ENCODE data around the gene NANS.
"Not testable (repeated sequence)": the region's sequence is repeated elsewhere in the genome, so short reads cannot be mapped to it uniquely, and the experiment has no call there.

The NANS gene

GRCh38 chr9:98117984-98118639, 61.6 kb downstream of the NANS start:
- Mint-ChIP-seq H3K36me3 (ENCODE audit: low read depth) (peaks cover 14% of the 10 kb centered on the region), H3K9me3 (no peaks in the 10 kb centered on the region), H3K4me1 (peaks cover 40% of the 10 kb centered on the region), H3K27me3 (no peaks in the 10 kb centered on the region), H3K4me3 (peak overlapping the region; percentile 89), H3K27ac (peak overlapping the region; percentile 96)
- ATAC-seq (peak; percentile 77), DNase-seq (peak; percentile 36)

GRCh38 chr9:98118640-98119601, 62.4 kb downstream of the NANS start, which contains the start of gene TRIM14:
Gene TRIM14, minus strand, starts transcription at chr9:98119222. Its CDS starts 34 bp downstream, at chr9:98119188.
- H3K27ac Mint-ChIP-seq, result peak within 1 kb of the TSS; percentile 96
- H3K27me3 Mint-ChIP-seq, result no peaks in the 10 kb centered on the region
- DNase-seq, result peak; percentile 71
- H3K36me3 Mint-ChIP-seq (ENCODE audit: low read depth), result peaks cover 14% of the 10 kb centered on the region
- H3K9me3 Mint-ChIP-seq, result no peaks in the 10 kb centered on the region
- H3K4me3 Mint-ChIP-seq, result peak within 1 kb of the TSS; percentile 89
- H3K4me1 Mint-ChIP-seq, result peaks cover 37% of the 10 kb centered on the region
- ATAC-seq, result peak; percentile 55

- peaks cover 11% of the 10 kb centered on the region for H3K36me3 Mint-ChIP-seq (ENCODE audit: low read depth)
- no peaks in the 10 kb centered on the region for H3K9me3 Mint-ChIP-seq
- H3K27me3 Mint-ChIP-seq, result no peaks in the 10 kb centered on the region
- ATAC-seq (no peak), DNase-seq (no peak)
- H3K4me1 Mint-ChIP-seq, result peaks cover 35% of the 10 kb centered on the region
- peak overlapping the region; percentile 72 for H3K27ac Mint-ChIP-seq
- H3K4me3 Mint-ChIP-seq, result peak overlapping the region; percentile 89
Measured at GRCh38 chr9:98120476-98120875, 63.9 kb downstream of the NANS start.

GRCh38 chr9:98121058-98121457, 64.5 kb downstream of the NANS start:
- no peak for ATAC-seq
- Mint-ChIP-seq H3K27me3 (no peaks in the 10 kb centered on the region), H3K4me1 (peaks cover 35% of the 10 kb centered on the region)

GRCh38 chr9:98124091-98124490, 67.6 kb downstream of the NANS start:
- not testable (repeated sequence) for H3K4me3 Mint-ChIP-seq; H3K27me3 Mint-ChIP-seq; ATAC-seq; H3K36me3 Mint-ChIP-seq (ENCODE audit: low read depth); H3K27ac Mint-ChIP-seq; DNase-seq; H3K9me3 Mint-ChIP-seq
- peaks cover 25% of the 10 kb centered on the region for H3K4me1 Mint-ChIP-seq

More at GRCh38 chr9:98121058-98121457, 64.5 kb downstream of the NANS start:
- Mint-ChIP-seq H3K4me3 (no peak overlapping the region), H3K36me3 (ENCODE audit: low read depth) (peaks cover 11% of the 10 kb centered on the region), H3K27ac (no peak overlapping the region), H3K9me3 (no peaks in the 10 kb centered on the region)
- DNase-seq, result no peak

GRCh38 chr9:98124637-98125426, 68.3 kb downstream of the NANS start:
- ATAC-seq (no peak), DNase-seq (no peak)
- H3K4me1 Mint-ChIP-seq, result peaks cover 21% of the 10 kb centered on the region
- H3K9me3 Mint-ChIP-seq, result no peaks in the 10 kb centered on the region
- H3K4me3 Mint-ChIP-seq, result no peak overlapping the region
- H3K27ac Mint-ChIP-seq, result no peak overlapping the region
- H3K27me3 Mint-ChIP-seq, result no peaks in the 10 kb centered on the region
- no peaks in the 10 kb centered on the region for H3K36me3 Mint-ChIP-seq (ENCODE audit: low read depth)

- H3K4me1 Mint-ChIP-seq, result peaks cover 2% of the 10 kb centered on the region
- no peaks in the 10 kb centered on the region for H3K36me3 Mint-ChIP-seq (ENCODE audit: low read depth)
- no peaks in the 10 kb centered on the region for H3K27me3 Mint-ChIP-seq
- H3K9me3 Mint-ChIP-seq, result no peaks in the 10 kb centered on the region
- no peak for DNase-seq
- no peak overlapping the region for H3K27ac Mint-ChIP-seq
- no peak for ATAC-seq
- no peak overlapping the region for H3K4me3 Mint-ChIP-seq
Measured at GRCh38 chr9:98127226-98127625, 70.7 kb downstream of the NANS start.

- H3K9me3 Mint-ChIP-seq, result no peaks in the 10 kb centered on the region
- no peaks in the 10 kb centered on the region for H3K36me3 Mint-ChIP-seq (ENCODE audit: low read depth)
- no peak overlapping the region for H3K27ac Mint-ChIP-seq
- H3K27me3 Mint-ChIP-seq, result no peaks in the 10 kb centered on the region
- ATAC-seq, result no peak
- DNase-seq, result no peak
- no peak overlapping the region for H3K4me3 Mint-ChIP-seq
- peaks cover 2% of the 10 kb centered on the region for H3K4me1 Mint-ChIP-seq
Measured at GRCh38 chr9:98128316-98128715, 71.8 kb downstream of the NANS start.

GRCh38 chr9:98129451-98129881, 72.9 kb downstream of the NANS start:
- no peak for DNase-seq
- peak overlapping the region; percentile 23 for H3K27ac Mint-ChIP-seq
- ATAC-seq, result no peak
- H3K4me1 Mint-ChIP-seq, result peaks cover 3% of the 10 kb centered on the region
- H3K36me3 Mint-ChIP-seq (ENCODE audit: low read depth), result no peaks in the 10 kb centered on the region
- H3K9me3 Mint-ChIP-seq, result no peaks in the 10 kb centered on the region
- no peak overlapping the region for H3K4me3 Mint-ChIP-seq
- H3K27me3 Mint-ChIP-seq, result no peaks in the 10 kb centered on the region

GRCh38 chr9:98130060-98130459, 73.5 kb downstream of the NANS start:
- H3K9me3 Mint-ChIP-seq; H3K27me3 Mint-ChIP-seq; H3K4me1 Mint-ChIP-seq; H3K36me3 Mint-ChIP-seq (ENCODE audit: low read depth); H3K4me3 Mint-ChIP-seq; H3K27ac Mint-ChIP-seq; ATAC-seq; DNase-seq: not testable (repeated sequence)

- Mint-ChIP-seq H3K27me3 (no peaks in the 10 kb centered on the region), H3K4me1 (peaks cover 3% of the 10 kb centered on the region), H3K9me3 (no peaks in the 10 kb centered on the region), H3K4me3 (no peak overlapping the region), H3K27ac (no peak overlapping the region), H3K36me3 (ENCODE audit: low read depth) (no peaks in the 10 kb centered on the region)
- ATAC-seq, result no peak
- no peak for DNase-seq
Measured at GRCh38 chr9:98130576-98131228, 74.2 kb downstream of the NANS start.

- peaks cover 3% of the 10 kb centered on the region for H3K4me1 Mint-ChIP-seq
- no peak for ATAC-seq
- H3K9me3 Mint-ChIP-seq, result no peaks in the 10 kb centered on the region
- no peaks in the 10 kb centered on the region for H3K36me3 Mint-ChIP-seq (ENCODE audit: low read depth)
- H3K4me3 Mint-ChIP-seq, result no peak overlapping the region
- H3K27ac Mint-ChIP-seq, result no peak overlapping the region
- no peak for DNase-seq
- H3K27me3 Mint-ChIP-seq, result no peaks in the 10 kb centered on the region
Measured at GRCh38 chr9:98132158-98132557, 75.6 kb downstream of the NANS start.

Measured in activated naive CD8-positive, alpha-beta T cell treated with anti-CD3 and anti-CD28 coated beads, Interleukin-2, amount 50 U/mL, for 24 hours (primary cell).